ENCODE measurements around the gene SHMT2. TPM values are rescaled to one million over a fixed set of nuclear protein-coding genes. Genes with fewer than 3 reads are reported as not detected.
A peak's percentile ranks its signal among the peaks of the same experiment; 100 is the strongest.

Gene SHMT2
- total and polyA plus RNA-seq, 2 of the 13 experiments (the other 11 are each of a cell fraction or from before 2014, with no cell fraction given) = 181 to 393 TPM

DNA sequence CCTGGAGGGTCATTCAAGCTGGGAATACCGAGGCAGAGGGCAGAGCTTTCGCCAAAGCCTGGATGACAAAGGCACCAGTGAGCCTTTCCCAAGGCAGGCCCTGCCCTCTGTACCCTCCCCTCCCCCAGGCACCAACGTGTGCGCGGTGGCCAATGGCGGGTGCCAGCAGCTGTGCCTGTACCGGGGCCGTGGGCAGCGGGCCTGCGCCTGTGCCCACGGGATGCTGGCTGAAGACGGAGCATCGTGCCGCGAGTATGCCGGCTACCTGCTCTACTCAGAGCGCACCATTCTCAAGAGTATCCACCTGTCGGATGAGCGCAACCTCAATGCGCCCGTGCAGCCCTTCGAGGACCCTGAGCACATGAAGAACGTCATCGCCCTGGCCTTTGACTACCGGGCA, 44.1 kb upstream of the SHMT2 start:
- no peaks in the 10 kb centered on the region for H3K79me2 ChIP-seq (ENCODE audit: insufficient read depth, low read length)
- H3K9ac ChIP-seq (ENCODE audit: insufficient read depth, low read depth, low read length) = no peak overlapping the region
- H4K20me1 ChIP-seq (ENCODE audit: insufficient read depth, low read length) = no peaks in the 10 kb centered on the region
- no peak for FAIRE-seq
- 0 out of 2 replicates have a peak, but pooled peaks have one; percentile 33 for TF ChIP-seq RBFOX2 (IDR thresholded peaks at IDR 0.05; ENCODE audit: low read depth, low read length)
- TF ChIP-seq AGO2 (optimal IDR thresholded peaks at IDR 0.05; ENCODE audit: low read depth, low read length) = peak; percentile 52
- TF ChIP-seq ZFP36L2 (CRISPR knock-in tag; IDR thresholded peaks at IDR 0.05) = no peak
- no peak overlapping the region for H3K4me3 ChIP-seq (replicated peaks in 1 of 3; ENCODE audit: insufficient read depth in 1 of 3, low read depth in 2 of 3, low read length in 3 of 3)
- H3K27ac ChIP-seq (ENCODE audit: extremely low read length, insufficient read depth, low read length) = no peak overlapping the region
- ATAC-seq = no peak
- ChIA-PET CTCF (ENCODE audit: low intra/inter-chr PET ratio, low total read pairs) (interaction anchor here (4.0 kb wide), 1 partner anchor 61 kb away, joined by 37 read pairs; no protein-coding TSS in a partner anchor), POLR2A (no interaction called here)
- BruUV-seq (replicated peaks) = no TSS peak
- no peak overlapping the region for H2AFZ ChIP-seq (ENCODE audit: low read length)
- H3K9me3 ChIP-seq (ENCODE audit: low read length) = no peaks in the 10 kb centered on the region
- DNase-seq (ENCODE audit: low spot score) = no peak
- WGBS (ENCODE audit: low lambda C conversion rate) = 98% methylated on average over 16 of the region's 25 CpGs
- intact Hi-C loops (cut with micrococcal nuclease; ENCODE audit: unreplicated experiment) = no loop called here
- peaks cover 62 to 89% of the 10 kb centered on the region in 2 experiments for H3K36me3 ChIP-seq (replicated peaks in 1 of 2; ENCODE audit: control insufficient read depth in 1 of 2, insufficient read depth in 2 of 2, low read length in 2 of 2)
- H3K4me1 ChIP-seq (ENCODE audit: insufficient read depth, low read length) = no peaks in the 10 kb centered on the region
- H3K4me2 ChIP-seq (ENCODE audit: low read depth, low read length) = no peak overlapping the region
- no peaks in the 10 kb centered on the region; a peak in 1 of 5 replicates for H3K27me3 ChIP-seq (ENCODE audit: control insufficient read depth in 1 of 2, insufficient read depth in 2 of 2, low read length in 2 of 2)
- in situ Hi-C loops (cut with HindIII; ENCODE audit: extremely low pct_ligation_motif_present, low pct_unique_long_range_greater_than_20kb) = no loop called here

DNA sequence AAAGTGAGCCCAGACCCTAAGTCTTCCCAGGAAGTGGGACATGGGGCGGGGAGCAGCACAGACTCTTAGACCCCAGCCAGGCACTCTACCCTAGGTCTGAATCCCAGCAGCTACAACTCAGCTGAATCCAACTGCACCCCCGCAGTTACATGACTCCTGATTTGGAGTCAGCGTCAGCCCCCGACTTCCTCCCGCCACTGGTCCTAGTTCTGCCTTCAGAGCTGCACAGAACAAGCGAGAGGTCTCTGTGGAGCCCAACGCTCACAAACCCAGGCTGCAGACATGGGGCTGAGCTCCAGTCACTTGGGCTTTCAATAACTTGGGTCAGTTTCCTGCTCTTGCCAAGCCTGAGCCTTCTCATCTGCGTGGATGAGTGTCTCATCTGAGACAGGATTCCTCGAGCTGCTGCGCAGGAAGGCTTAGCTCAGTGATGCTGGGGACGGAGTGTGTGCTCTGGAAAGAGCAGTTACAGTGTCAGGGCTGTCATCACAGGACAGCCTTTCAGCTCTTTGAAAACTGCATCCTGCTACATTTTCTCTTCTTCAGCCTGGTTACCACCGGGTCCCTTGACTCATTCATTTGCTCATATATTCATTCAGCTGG, 43.5 kb upstream of the SHMT2 start:
- peaks cover 61 to 90% of the 10 kb centered on the region in 2 experiments for H3K36me3 ChIP-seq (replicated peaks in 1 of 2; ENCODE audit: control insufficient read depth in 1 of 2, insufficient read depth in 2 of 2, low read length in 2 of 2)
- ATAC-seq = no peak
- H3K4me2 ChIP-seq (ENCODE audit: low read depth, low read length) = no peak overlapping the region
- no peaks in the 10 kb centered on the region for H3K4me1 ChIP-seq (ENCODE audit: insufficient read depth, low read length)
- no peaks in the 10 kb centered on the region for H3K79me2 ChIP-seq (ENCODE audit: insufficient read depth, low read length)
- ChIA-PET POLR2A (no interaction called here), CTCF (ENCODE audit: low intra/inter-chr PET ratio, low total read pairs) (no interaction called here)
- no peak for FAIRE-seq
- H3K4me3 ChIP-seq (replicated peaks in 1 of 3; ENCODE audit: insufficient read depth in 1 of 3, low read depth in 2 of 3, low read length in 3 of 3) = no peak overlapping the region
- no peaks in the 10 kb centered on the region for H3K9me3 ChIP-seq (ENCODE audit: low read length)
- in situ Hi-C loops (cut with HindIII; ENCODE audit: extremely low pct_ligation_motif_present, low pct_unique_long_range_greater_than_20kb) (no loop called here), intact Hi-C loops (cut with micrococcal nuclease; ENCODE audit: unreplicated experiment) (no loop called here)
- no peak overlapping the region for H3K9ac ChIP-seq (ENCODE audit: insufficient read depth, low read depth, low read length)
- H4K20me1 ChIP-seq (ENCODE audit: insufficient read depth, low read length) = no peaks in the 10 kb centered on the region
- no peak for DNase-seq (ENCODE audit: low spot score)
- 97% methylated on average over 11 of the region's 12 CpGs for WGBS (ENCODE audit: low lambda C conversion rate)
- no peak overlapping the region for H2AFZ ChIP-seq (ENCODE audit: low read length)
- H3K27ac ChIP-seq (ENCODE audit: extremely low read length, insufficient read depth, low read length) = no peak overlapping the region
- no peaks in the 10 kb centered on the region; a peak in 1 of 5 replicates for H3K27me3 ChIP-seq (ENCODE audit: control insufficient read depth in 1 of 2, insufficient read depth in 2 of 2, low read length in 2 of 2)
- no TSS peak for BruUV-seq (replicated peaks)
- TF ChIP-seq ZNF703 (CRISPR knock-in tag; IDR thresholded peaks at IDR 0.05; ENCODE audit: borderline replicate concordance) (no peak), ZNF350 (CRISPR knock-in tag; IDR thresholded peaks at IDR 0.05; ENCODE audit: borderline replicate concordance, low read depth) (no peak), ZNF891 (CRISPR knock-in tag; IDR thresholded peaks at IDR 0.05) (no peak), MYPOP (CRISPR knock-in tag; IDR thresholded peaks at IDR 0.05) (no peak), LRRFIP1 (CRISPR knock-in tag; conservative IDR thresholded peaks at IDR 0.05) (no peak), SOX5 (CRISPR knock-in tag; IDR thresholded peaks at IDR 0.05; ENCODE audit: borderline replicate concordance) (no peak), SMAD1 (CRISPR knock-in tag; IDR thresholded peaks at IDR 0.05; ENCODE audit: borderline replicate concordance, low read depth) (no peak), ZNF674 (CRISPR knock-in tag; IDR thresholded peaks at IDR 0.05; ENCODE audit: low read depth) (no peak), ZNF724P (CRISPR knock-in tag; IDR thresholded peaks at IDR 0.05; ENCODE audit: borderline replicate concordance) (no peak), KMT2A (CRISPR knock-in tag; IDR thresholded peaks at IDR 0.05) (no peak)

Data from HepG2 (cell line).